Measurements from ENCODE around the gene CASZ1.

GRCh38 chr1:10671622-10672342 is 124.7 kb downstream of the CASZ1 start:
- TF ChIP-seq, protein P1, sequence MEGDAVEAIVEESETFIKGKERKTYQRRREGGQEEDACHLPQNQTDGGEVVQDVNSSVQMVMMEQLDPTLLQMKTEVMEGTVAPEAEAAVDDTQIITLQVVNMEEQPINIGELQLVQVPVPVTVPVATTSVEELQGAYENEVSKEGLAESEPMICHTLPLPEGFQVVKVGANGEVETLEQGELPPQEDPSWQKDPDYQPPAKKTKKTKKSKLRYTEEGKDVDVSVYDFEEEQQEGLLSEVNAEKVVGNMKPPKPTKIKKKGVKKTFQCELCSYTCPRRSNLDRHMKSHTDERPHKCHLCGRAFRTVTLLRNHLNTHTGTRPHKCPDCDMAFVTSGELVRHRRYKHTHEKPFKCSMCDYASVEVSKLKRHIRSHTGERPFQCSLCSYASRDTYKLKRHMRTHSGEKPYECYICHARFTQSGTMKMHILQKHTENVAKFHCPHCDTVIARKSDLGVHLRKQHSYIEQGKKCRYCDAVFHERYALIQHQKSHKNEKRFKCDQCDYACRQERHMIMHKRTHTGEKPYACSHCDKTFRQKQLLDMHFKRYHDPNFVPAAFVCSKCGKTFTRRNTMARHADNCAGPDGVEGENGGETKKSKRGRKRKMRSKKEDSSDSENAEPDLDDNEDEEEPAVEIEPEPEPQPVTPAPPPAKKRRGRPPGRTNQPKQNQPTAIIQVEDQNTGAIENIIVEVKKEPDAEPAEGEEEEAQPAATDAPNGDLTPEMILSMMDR (IDR thresholded peaks at IDR 0.05), result no peak
- no peak for TF ChIP-seq POLR2AphosphoS5 (IDR thresholded peaks at IDR 0.05)
- no peak for TF ChIP-seq POLR2A (IDR thresholded peaks at IDR 0.05)
